Keratinocyte (primary cell): ENCODE results near the gene C13orf42.

Experiments used
- EZH2 ChIP-seq: IDR thresholded peaks from one replicate; pipeline ENCODE4 v1.6.1; 2012; ENCODE audit warnings: inconsistent platforms, mild to moderate bottlenecking, low read length, moderate library complexity
- TF ChIP-seq, protein P1 (sequence below), 3 experiments: IDR thresholded peaks in 1 of 3; conservative IDR thresholded peaks in 1 of 3; optimal IDR thresholded peaks in 1 of 3; 2 replicates in 2 of 3; 3 replicates in 1 of 3; pipeline versions ENCODE3 to v1.5.1; 2011; ENCODE audit warnings: low read length in 3 of 3, mild to moderate bottlenecking in 3 of 3, moderate library complexity in 2 of 3, control low read depth in 1 of 3, inconsistent platforms in 1 of 3; ENCODE audit not compliant: insufficient read depth in 2 of 3; ENCODE audit errors: extremely low read depth in 1 of 3

- TF ChIP-seq, protein P1, sequence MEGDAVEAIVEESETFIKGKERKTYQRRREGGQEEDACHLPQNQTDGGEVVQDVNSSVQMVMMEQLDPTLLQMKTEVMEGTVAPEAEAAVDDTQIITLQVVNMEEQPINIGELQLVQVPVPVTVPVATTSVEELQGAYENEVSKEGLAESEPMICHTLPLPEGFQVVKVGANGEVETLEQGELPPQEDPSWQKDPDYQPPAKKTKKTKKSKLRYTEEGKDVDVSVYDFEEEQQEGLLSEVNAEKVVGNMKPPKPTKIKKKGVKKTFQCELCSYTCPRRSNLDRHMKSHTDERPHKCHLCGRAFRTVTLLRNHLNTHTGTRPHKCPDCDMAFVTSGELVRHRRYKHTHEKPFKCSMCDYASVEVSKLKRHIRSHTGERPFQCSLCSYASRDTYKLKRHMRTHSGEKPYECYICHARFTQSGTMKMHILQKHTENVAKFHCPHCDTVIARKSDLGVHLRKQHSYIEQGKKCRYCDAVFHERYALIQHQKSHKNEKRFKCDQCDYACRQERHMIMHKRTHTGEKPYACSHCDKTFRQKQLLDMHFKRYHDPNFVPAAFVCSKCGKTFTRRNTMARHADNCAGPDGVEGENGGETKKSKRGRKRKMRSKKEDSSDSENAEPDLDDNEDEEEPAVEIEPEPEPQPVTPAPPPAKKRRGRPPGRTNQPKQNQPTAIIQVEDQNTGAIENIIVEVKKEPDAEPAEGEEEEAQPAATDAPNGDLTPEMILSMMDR (optimal IDR thresholded peaks at IDR 0.05 in 1 of 3, IDR thresholded peaks at IDR 0.05 in 1 of 3, conservative IDR thresholded peaks at IDR 0.05 in 1 of 3; ENCODE audit: extremely low read depth in 1 of 3, insufficient read depth in 2 of 3, low read length in 3 of 3): no peak
- TF ChIP-seq EZH2: no peak
Observed at GRCh38 chr13:51154029-51154555, 43.0 kb upstream of the C13orf42 start.
